Measurements from ENCODE around the gene IL17RE.

GRCh38 chr3:9863058-9863772 is 39.4 kb upstream of the IL17RE start:
- TF ChIP-seq CTCF (IDR thresholded peaks at IDR 0.05), result no peak
- TF ChIP-seq POLR2A (IDR thresholded peaks at IDR 0.05), result no peak
